RWPE2 (cell line): ENCODE results near the gene MLXIPL.

Experiments used
- ATAC-seq: fragments of 200-7000 bp; cut with Tn5 transposase; 3 replicates; pipeline ENCODE4 v1.9.1; 2021; ENCODE audit warnings: low read depth
- DNase-seq: peaks from one replicate; pipeline ENCODE4 v3.0.0-alpha.2; 2020; ENCODE audit warnings: low spot score
- H3K27ac ChIP-seq: fragments of 450-650 bp; 2 replicates; pipeline ENCODE4 v1.5.1; 2017; ENCODE audit warnings: mild to moderate bottlenecking; ENCODE audit not compliant: poor library complexity, severe bottlenecking
- H3K27me3 ChIP-seq: fragments of 250-450 bp; sonication (Bioruptor Pico); 2 replicates; pipeline ENCODE4 v1.5.1; 2021; ENCODE audit warnings: mild to moderate bottlenecking, moderate library complexity; ENCODE audit not compliant: insufficient read depth, poor library complexity, severe bottlenecking
- H3K36me3 ChIP-seq: fragments of 250-450 bp; sonication (Bioruptor Pico); 2 replicates; pipeline ENCODE4 v1.5.1; 2020; ENCODE audit warnings: low read depth, mild to moderate bottlenecking, moderate library complexity
- H3K4me1 ChIP-seq: fragments of 250-450 bp; sonication (Bioruptor Pico); 2 replicates; pipeline ENCODE4 v1.5.1; 2021; ENCODE audit warnings: mild to moderate bottlenecking, moderate library complexity; ENCODE audit not compliant: insufficient read depth, poor library complexity, severe bottlenecking
- H3K4me3 ChIP-seq: fragments of 250-450 bp; sonication (Bioruptor Pico); 2 replicates; pipeline ENCODE4 v1.5.1; 2021; ENCODE audit warnings: mild to moderate bottlenecking, moderate library complexity; ENCODE audit not compliant: severe bottlenecking
- H3K9me3 ChIP-seq: fragments of 250-450 bp; sonication (Bioruptor Pico); 2 replicates; pipeline ENCODE4 v1.5.1; 2021; ENCODE audit warnings: mild to moderate bottlenecking, moderate library complexity; ENCODE audit not compliant: severe bottlenecking
- TF ChIP-seq, protein P1 (sequence below): fragments of 450-650 bp; IDR thresholded peaks from one replicate; pipeline ENCODE4 v1.5.1; 2017; ENCODE audit warnings: mild to moderate bottlenecking, moderate library complexity; ENCODE audit not compliant: poor library complexity, severe bottlenecking

Gene MLXIPL

DNA sequence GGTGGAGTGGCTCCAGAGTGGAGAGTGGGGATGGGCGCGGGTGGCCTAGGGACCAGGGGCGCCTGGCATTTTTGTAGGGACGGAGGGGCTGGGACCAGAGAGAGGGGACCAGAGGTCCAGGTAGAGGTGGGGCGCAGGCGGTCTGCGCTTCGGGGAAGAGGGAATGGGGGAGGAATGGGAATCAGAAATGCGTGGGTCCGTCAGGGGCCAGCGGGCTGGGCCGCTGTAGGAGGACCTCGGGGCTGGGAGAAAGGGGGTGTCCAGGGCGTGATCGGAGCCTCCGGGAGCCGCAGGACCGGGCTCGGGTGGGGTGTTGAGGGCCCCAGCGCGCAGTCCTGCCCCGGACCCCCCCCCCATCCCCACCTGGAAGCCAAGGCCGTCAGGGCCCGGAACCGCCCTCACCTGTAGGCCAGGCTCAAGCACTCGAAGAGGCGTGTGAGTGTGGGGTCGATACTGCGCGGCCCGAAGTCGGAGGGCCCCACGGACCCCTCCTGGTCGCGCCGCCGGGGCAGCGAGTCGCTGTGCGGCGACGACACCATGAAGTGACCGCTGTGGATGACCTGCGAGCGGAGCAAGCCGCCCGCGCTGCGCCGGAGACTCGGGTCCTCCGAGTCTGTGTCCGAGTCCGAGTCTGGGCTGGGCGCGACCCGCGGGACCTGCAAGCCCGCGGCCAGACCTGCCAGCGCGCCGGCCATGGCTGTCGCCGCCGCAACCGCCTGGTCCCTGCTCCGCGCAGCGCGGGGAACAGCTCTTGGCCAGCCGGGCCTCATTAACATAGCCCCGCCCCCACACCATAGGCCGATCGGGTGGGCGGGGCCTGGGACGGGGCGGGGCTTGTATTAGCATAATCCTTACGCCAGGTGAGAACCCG lies at the start of gene MLXIPL:
Gene MLXIPL (minus strand): TSS at position 725 of the 871 bp plus-strand sequence. CDS start 30 bp downstream, at position 695.
- no peaks in the 10 kb centered on the region for H3K4me1 ChIP-seq
- H3K4me3 ChIP-seq, result peak within 1 kb of the TSS; percentile 40
- ATAC-seq, result peak; percentile 92
- TF ChIP-seq, protein P1, sequence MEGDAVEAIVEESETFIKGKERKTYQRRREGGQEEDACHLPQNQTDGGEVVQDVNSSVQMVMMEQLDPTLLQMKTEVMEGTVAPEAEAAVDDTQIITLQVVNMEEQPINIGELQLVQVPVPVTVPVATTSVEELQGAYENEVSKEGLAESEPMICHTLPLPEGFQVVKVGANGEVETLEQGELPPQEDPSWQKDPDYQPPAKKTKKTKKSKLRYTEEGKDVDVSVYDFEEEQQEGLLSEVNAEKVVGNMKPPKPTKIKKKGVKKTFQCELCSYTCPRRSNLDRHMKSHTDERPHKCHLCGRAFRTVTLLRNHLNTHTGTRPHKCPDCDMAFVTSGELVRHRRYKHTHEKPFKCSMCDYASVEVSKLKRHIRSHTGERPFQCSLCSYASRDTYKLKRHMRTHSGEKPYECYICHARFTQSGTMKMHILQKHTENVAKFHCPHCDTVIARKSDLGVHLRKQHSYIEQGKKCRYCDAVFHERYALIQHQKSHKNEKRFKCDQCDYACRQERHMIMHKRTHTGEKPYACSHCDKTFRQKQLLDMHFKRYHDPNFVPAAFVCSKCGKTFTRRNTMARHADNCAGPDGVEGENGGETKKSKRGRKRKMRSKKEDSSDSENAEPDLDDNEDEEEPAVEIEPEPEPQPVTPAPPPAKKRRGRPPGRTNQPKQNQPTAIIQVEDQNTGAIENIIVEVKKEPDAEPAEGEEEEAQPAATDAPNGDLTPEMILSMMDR, result no peak
- peaks cover 12% of the 10 kb centered on the region for H3K27me3 ChIP-seq
- no peak within 1 kb of the TSS for H3K27ac ChIP-seq
- no peaks in the 10 kb centered on the region for H3K9me3 ChIP-seq
- peak; percentile 90 for DNase-seq
- H3K36me3 ChIP-seq, result no peaks in the 10 kb centered on the region

GRCh38 chr7:73671857-73672445 lies 47.6 kb upstream of the MLXIPL start:
- H3K27me3 ChIP-seq, result no peaks in the 10 kb centered on the region
- TF ChIP-seq, protein P1, result no peak

GRCh38 chr7:73671322-73671661 lies 47.0 kb upstream of the MLXIPL start:
- Histone ChIP-seq H3K36me3 (no peaks in the 10 kb centered on the region), H3K27ac (no peak overlapping the region), H3K9me3 (no peaks in the 10 kb centered on the region), H3K4me1 (no peaks in the 10 kb centered on the region), H3K4me3 (no peak overlapping the region), H3K27me3 (no peaks in the 10 kb centered on the region)
- ATAC-seq (no peak), DNase-seq (no peak)
- TF ChIP-seq, protein P1, result no peak

More at GRCh38 chr7:73671857-73672445, 47.6 kb upstream of the MLXIPL start:
- H3K4me1 ChIP-seq, result no peaks in the 10 kb centered on the region
- H3K27ac ChIP-seq, result no peak overlapping the region
- H3K9me3 ChIP-seq, result no peaks in the 10 kb centered on the region
- H3K4me3 ChIP-seq, result no peak overlapping the region
- no peaks in the 10 kb centered on the region for H3K36me3 ChIP-seq
- DNase-seq (no peak), ATAC-seq (no peak)

GRCh38 chr7:73669858-73670385 lies 45.6 kb upstream of the MLXIPL start:
- Histone ChIP-seq H3K27ac (no peak overlapping the region), H3K4me3 (no peak overlapping the region), H3K27me3 (no peaks in the 10 kb centered on the region), H3K4me1 (no peaks in the 10 kb centered on the region), H3K9me3 (no peaks in the 10 kb centered on the region), H3K36me3 (no peaks in the 10 kb centered on the region)
- no peak for DNase-seq
- TF ChIP-seq, protein P1, result no peak
- no peak for ATAC-seq

DNA sequence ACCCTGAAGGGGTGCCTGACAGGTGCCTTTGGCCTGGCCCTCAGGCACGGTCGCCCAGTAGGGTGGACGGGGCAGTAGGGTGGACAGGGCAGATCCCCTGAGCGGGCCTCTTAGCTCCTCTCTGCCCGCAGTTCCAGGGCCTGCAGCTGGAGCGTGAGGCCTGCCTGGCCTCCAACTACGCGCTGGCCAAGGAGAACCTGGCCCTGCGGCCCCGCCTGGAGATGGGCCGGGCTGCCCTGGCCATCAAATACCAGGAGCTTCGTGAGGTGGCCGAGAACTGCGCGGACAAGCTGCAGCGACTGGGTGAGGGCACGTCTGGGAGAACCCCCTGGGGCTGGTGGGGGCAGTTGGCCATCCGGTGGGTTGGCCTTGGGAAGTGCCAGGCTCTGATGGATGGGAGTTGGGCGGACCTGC lies 45.0 kb upstream of the MLXIPL start:
- DNase-seq, result no peak
- no peaks in the 10 kb centered on the region for H3K27me3 ChIP-seq
- no peaks in the 10 kb centered on the region for H3K36me3 ChIP-seq
- H3K4me3 ChIP-seq, result no peak overlapping the region
- H3K27ac ChIP-seq, result no peak overlapping the region
- H3K4me1 ChIP-seq, result no peaks in the 10 kb centered on the region
- TF ChIP-seq, protein P1, result no peak
- no peaks in the 10 kb centered on the region for H3K9me3 ChIP-seq
- ATAC-seq, result no peak
